Measurements from ENCODE around the gene OSMR. TPM values are rescaled to one million over a fixed set of nuclear protein-coding genes. Genes with fewer than 3 reads are reported as not detected.

The OSMR gene
- total RNA-seq, 1 experiment from 2014 or later: 1.6 TPM

- peaks cover 13 to 17% of the 10 kb centered on the region in 2 experiments; a peak in 3 of 5 replicates for H3K9me3 Mint-ChIP-seq
Measured at GRCh38 chr5:38824821-38825220, 21.0 kb upstream of the OSMR start.

More at GRCh38 chr5:38824821-38825220, 21.0 kb upstream of the OSMR start:
- no peak overlapping the region for H3K4ac ChIP-seq (ENCODE audit: low read depth, low read length)
- H3K4me2 ChIP-seq (ENCODE audit: insufficient read depth, insufficient read length, low read length): no peak overlapping the region
- H2BK12ac ChIP-seq (ENCODE audit: insufficient read length, low read depth, low read length): no peak overlapping the region
- no peak overlapping the region for H2BK20ac ChIP-seq (ENCODE audit: low read depth, low read length, poor library complexity, severe bottlenecking)
- no peak overlapping the region for H3K14ac ChIP-seq (ENCODE audit: insufficient read depth, low read length)
- H3K56ac ChIP-seq (ENCODE audit: insufficient read length, low read depth, low read length): no peak overlapping the region
- H4K91ac ChIP-seq (ENCODE audit: insufficient read length, low read depth, low read length): no peak overlapping the region
- peaks cover 0 to 5% (median 2%) of the 10 kb centered on the region in 3 experiments; a peak in 1 of 7 replicates for H3K36me3 Mint-ChIP-seq (ENCODE audit: insufficient read depth in 1 of 3, low read depth in 3 of 3)
- H3K23ac ChIP-seq (ENCODE audit: insufficient read length, low read depth, low read length): no peak overlapping the region
- H3T11ph ChIP-seq (ENCODE audit: low read length): no peak overlapping the region
- no CpG with 5 or more reads among the region's 5 CpGs for WGBS (ENCODE audit: extremely low coverage, insufficient read length, low lambda C conversion rate)
- H2AFZ ChIP-seq (ENCODE audit: low read length): no peak overlapping the region
- TF ChIP-seq, protein P1, sequence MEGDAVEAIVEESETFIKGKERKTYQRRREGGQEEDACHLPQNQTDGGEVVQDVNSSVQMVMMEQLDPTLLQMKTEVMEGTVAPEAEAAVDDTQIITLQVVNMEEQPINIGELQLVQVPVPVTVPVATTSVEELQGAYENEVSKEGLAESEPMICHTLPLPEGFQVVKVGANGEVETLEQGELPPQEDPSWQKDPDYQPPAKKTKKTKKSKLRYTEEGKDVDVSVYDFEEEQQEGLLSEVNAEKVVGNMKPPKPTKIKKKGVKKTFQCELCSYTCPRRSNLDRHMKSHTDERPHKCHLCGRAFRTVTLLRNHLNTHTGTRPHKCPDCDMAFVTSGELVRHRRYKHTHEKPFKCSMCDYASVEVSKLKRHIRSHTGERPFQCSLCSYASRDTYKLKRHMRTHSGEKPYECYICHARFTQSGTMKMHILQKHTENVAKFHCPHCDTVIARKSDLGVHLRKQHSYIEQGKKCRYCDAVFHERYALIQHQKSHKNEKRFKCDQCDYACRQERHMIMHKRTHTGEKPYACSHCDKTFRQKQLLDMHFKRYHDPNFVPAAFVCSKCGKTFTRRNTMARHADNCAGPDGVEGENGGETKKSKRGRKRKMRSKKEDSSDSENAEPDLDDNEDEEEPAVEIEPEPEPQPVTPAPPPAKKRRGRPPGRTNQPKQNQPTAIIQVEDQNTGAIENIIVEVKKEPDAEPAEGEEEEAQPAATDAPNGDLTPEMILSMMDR (conservative IDR thresholded peaks at IDR 0.05): no peak
- H3K27me3 ChIP-seq (ENCODE audit: insufficient read depth, low read length): no peaks in the 10 kb centered on the region
- H3K18ac ChIP-seq (ENCODE audit: insufficient read length, low read depth, low read length): no peak overlapping the region
- H3K79me2 ChIP-seq (ENCODE audit: insufficient read depth, low read length): no peaks in the 10 kb centered on the region
- no peak overlapping the region for H3K27ac ChIP-seq (ENCODE audit: insufficient read length, low read depth, low read length)
- H2AK5ac ChIP-seq (ENCODE audit: insufficient read length, low read length): no peak overlapping the region
- no peak overlapping the region for H3K4me3 Mint-ChIP-seq
- no peaks in the 10 kb centered on the region for H4K20me1 ChIP-seq (ENCODE audit: control insufficient read depth, insufficient read depth, insufficient read length)
- no peak overlapping the region for H4K5ac ChIP-seq (ENCODE audit: insufficient read length, low read depth, low read length)
- no peak overlapping the region for H2BK5ac ChIP-seq (ENCODE audit: insufficient read length, low read length)
- H3K23me2 ChIP-seq (ENCODE audit: insufficient read length, low read depth, low read length, poor library complexity, severe bottlenecking): no peaks in the 10 kb centered on the region
- no peaks in the 10 kb centered on the region for H3K79me1 ChIP-seq (ENCODE audit: insufficient read depth, low read depth, low read length, poor library complexity, severe bottlenecking)
- H4K8ac ChIP-seq (replicated peaks; ENCODE audit: insufficient read length, low read depth, low read length): no peak overlapping the region
- no peak overlapping the region for H3K9ac ChIP-seq (ENCODE audit: extremely low read depth, insufficient read length, low read length)
- DNase-seq: no peak
- no peak overlapping the region for H2BK15ac ChIP-seq (ENCODE audit: low read depth, low read length)
- no peak overlapping the region for H3K27ac Mint-ChIP-seq
- no peaks in the 10 kb centered on the region for H3K4me1 ChIP-seq (ENCODE audit: insufficient read depth, low read length)
- no peaks in the 10 kb centered on the region for H3K4me1 Mint-ChIP-seq
- H3K9me3 ChIP-seq (ENCODE audit: control insufficient read depth, low read depth, low read length): no peaks in the 10 kb centered on the region
- no peaks in the 10 kb centered on the region; the same call in 1 of the 2 replicates for H3K27me3 Mint-ChIP-seq (ENCODE audit: low read depth)
- H2BK120ac ChIP-seq (ENCODE audit: low read depth, low read length, poor library complexity, severe bottlenecking): no peak overlapping the region

Data from H9 (cell line).